NCI-H748 treated with DMSO at 0.1 percent for 48 hours (cell line): ENCODE results near the gene DMRTB1.

Source experiments
- DNase-seq: peaks from one replicate; lab custom pipeline; 2025; lab: John Stamatoyannopoulos, UW

The DMRTB1 gene

DNA sequence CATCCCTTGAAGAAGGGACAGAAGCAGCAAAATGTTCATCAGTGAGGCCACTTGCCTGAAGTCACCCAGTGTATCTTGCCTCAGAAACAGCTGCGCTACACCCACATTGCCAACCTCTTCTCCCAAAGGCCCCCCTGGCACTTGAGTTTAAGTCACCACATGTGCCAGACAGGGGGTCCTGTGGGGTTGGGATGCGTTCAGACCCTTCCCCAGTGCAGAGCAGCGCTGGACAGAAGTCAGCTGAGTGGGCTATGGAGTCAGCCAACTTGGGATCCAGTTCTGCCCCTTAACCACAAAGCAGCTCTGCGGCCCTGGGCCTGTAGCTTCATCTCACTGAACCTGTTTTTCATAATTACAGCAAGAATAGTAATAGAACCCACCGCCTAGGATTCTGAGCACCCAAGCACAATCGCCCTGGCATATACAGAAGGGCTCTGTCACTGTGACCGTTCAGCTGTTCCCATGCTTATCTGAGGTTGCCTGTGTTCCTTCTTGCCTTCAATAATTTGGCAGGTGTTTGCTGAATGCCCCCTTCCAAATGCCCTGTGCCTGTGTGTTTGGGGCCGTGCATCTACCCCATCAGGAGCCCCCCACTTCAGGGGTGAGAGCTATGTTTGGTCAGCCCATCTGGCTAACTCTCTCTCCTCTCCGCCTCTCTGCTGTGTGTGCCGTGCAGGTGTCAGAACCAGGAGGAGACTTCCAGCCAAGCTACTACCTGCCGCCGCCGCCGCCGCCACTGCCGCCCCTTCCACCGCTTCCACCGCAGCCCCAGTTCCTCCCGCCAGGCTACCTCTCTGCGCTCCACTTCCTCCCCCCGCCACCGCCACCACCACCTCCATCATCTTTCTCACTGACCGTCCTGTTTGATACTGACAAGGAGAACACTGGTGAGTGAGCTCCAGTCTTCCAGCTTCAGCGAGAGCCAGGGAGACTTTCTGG lies 5.0 kb downstream of the DMRTB1 start:
- no peak for DNase-seq

DNA sequence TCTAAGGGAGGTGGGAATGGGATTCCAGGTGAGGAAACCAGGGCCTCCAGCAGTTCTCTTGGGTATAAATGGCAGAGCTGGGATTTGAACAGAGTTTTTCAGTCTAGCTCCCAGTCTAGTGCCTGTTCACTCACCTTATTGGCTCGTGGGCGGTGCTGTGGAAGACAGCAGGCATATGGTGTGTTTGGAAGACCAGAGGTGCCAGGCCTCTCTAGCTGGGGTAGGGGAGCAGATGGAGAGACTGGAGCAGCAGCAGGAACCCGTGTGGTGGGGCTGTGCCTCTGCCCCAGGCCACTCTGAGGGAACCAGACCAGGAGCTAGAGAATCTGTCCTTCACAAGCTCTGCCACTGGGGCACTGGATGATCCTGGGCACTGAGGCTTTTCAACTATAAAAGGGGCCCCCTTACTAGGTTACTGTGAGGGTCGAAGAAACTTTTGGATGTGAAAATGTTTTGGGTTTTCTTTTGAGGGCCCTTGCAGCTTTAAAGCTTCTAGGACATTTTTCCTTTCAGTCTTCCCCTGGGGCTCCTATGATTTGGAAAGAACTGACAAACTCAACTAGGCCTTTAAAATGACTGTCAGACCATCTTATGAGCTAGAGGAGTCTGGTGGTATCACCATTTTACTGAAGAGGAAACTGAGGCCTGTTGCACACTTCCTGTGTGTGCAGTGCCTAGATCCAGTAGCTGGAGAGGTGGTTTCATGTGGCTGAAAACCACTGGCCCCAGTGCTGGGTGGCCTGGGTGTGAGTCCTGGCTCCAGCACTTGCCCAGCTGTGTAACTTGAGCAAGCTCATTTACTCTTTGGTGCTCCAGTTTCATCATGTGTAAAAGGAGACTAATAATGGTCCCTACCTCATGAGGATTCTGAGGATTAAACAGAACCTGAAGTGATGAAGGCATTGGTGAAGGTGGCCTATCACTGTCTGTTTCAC lies 6.1 kb downstream of the DMRTB1 start:
- no peak for DNase-seq

DNA sequence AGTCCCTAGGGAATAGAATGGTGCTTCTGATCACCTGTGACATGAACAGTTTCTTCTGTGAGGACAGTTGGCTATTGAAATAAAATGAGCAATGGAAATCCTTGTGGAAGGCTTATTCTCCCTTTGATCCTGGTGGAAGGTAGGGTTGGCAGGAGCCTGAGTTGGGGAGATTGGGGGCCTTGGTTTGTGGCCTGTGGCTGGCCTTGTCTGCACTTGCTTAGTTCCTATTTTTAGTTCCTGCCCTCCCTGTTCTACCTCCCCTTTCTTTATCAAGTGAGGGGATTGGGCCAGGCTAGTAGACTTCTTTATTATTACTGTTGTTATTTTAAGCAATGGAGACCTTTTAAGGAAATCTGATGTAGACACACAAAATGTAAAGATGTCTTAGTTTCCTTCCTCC lies 8.2 kb downstream of the DMRTB1 start:
- no peak for DNase-seq

DNA sequence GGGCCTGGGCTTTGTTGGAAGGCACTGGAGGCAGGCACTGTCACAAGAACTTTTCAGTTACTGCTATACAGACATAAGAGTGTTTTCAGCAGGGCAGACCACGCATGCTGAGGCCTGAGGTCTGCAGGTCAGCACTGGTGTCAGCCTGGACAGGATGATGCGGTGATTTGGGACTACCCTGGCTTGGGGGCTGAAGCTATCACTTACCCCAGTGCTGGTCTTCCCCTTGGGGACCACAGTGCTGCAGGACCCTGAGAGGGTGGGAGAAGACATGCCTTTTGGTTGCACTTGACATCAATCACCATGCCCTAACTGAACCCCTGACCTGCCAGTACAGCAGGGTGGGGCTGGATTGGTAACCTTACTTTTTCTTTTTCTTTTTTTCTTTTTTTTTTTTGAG lies 9.2 kb downstream of the DMRTB1 start:
- no peak for DNase-seq

DNA sequence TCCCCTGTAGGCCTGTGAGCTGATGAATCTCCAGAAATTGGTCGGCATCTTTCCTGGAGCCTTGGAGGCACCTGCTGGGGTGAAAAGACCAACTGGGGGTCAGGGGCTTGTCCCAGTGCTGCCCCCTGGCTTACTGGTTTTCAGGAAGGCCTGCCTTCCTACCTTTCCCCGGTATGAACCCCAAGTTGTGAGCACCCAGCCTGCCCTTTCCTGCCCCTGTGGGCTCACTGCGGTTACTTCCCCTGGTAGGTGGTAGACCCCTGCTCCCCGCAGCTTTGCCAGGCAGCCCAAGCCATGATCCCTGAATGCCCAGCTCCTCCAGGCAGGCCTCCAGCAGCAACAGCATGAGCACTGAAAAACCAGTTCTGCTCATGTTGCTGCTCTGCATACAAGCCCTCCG lies 10.2 kb downstream of the DMRTB1 start:
- no peak for DNase-seq

DNA sequence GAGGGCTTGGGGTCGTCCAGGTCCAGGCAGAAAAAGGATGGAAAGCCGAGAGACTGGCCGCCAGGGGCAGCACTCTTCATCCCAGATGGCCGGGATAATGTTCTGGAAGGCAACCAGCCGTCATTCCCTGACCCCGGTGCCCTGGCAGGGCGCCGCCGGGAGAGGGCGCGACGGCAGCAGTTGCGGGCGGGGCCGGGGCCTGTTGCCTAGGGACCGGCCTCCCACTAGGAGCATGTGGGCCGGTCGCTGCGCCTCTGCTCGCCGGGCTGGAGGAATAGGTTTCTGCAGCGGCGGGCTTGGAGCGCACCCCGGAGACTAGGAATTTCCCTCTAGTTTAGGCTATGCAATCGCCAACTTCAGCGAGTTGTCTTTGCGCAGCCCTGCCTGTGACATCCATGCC lies 11.0 kb downstream of the DMRTB1 start:
- peak; percentile 22 for DNase-seq

DNA sequence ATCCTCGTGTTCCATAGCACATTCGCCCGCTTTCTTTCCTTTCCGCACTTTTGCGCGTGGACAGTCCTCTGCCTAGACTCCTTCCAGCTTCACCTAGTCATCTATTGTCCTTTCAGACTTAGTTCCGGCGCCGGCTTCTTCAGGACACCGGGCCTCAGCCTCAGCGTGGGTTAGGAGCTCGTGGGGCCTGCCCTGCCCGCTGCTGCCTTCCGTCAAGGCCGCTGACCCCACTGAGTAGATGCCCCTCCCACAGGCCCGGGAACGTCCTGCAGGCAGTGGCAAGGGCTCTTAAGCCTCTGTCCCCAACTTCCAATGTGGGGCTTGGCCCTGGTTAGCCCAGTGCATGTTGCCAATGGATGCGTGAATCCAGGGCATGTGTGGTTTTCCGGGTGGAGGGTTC lies 11.4 kb downstream of the DMRTB1 start:
- no peak for DNase-seq

DNA sequence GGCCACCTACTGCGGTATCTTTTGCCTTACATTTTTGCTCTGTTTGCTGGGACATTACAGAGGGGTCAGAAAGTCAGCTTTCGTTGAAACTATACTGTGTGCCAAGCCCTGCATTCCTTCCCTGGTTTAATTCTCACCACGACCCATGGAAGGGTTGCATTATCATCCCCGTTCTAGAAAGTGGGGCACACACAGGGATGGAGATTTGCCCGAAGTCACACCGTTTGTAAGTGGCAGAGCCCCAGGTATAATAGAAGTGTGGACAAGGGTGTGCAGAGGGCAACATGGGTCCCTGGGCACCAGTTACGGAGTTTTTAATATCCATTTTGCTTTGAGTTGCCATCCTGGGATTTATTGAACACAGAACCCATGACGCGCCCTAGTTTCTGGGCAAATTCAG lies 11.8 kb downstream of the DMRTB1 start:
- DNase-seq, result no peak

DNA sequence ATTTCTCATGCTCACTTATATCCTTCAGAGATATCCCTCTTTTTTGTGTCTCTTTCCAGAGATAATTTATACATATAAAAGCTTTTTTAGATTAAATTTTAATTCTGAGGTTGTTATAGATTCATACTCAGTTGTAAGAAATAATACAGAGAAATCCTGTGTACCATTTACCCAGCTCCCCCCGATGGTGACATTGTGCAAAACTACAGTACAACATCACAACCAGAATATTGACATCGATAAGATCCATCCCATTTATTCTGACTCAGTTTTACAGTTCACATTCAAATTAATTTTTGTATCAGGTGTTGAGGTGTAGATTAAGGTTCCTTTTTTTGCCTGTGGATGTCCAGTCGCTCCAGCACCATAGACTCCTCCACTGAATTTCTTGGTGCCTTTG lies 14.3 kb downstream of the DMRTB1 start:
- no peak for DNase-seq

DNA sequence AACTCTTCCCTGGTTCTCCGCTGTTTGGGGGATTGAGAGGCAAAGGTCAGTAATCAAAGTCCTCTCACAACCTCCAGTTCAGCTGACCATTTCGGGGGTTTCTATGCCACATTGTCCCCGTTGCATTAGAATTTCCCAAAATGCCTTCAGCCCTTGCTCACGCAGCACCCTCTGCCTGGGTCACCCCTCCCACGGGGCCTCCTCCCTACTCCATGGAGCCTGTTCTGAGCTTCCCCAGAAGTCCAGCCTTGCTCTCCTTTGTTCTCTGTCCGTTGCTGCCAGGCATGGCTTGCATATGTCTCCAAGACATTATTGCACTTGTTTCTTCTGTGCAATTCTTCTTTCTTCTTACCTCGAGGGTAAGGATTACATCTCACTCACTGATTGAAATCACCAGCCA lies 16.5 kb downstream of the DMRTB1 start:
- no peak for DNase-seq

DNA sequence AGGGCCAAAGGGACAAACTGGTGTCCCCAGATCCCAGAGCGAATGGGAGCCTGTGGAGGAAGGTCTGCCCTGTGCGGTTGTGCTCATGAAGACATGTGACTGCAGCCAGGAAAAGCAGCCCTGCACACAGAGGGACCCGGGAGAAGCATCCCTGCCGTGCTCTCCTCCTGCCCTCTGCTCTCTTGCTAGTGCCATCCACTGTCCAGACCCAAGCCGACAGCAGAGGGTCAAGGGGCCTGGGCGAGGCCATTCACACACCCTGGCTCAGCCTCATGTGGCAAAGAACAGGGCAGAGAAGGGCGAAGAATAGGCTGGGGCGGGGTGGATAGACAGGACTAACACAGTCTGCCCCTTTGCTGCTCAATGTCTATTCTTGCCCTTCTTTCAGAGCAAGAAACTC lies 17.4 kb downstream of the DMRTB1 start:
- DNase-seq, result no peak

DNA sequence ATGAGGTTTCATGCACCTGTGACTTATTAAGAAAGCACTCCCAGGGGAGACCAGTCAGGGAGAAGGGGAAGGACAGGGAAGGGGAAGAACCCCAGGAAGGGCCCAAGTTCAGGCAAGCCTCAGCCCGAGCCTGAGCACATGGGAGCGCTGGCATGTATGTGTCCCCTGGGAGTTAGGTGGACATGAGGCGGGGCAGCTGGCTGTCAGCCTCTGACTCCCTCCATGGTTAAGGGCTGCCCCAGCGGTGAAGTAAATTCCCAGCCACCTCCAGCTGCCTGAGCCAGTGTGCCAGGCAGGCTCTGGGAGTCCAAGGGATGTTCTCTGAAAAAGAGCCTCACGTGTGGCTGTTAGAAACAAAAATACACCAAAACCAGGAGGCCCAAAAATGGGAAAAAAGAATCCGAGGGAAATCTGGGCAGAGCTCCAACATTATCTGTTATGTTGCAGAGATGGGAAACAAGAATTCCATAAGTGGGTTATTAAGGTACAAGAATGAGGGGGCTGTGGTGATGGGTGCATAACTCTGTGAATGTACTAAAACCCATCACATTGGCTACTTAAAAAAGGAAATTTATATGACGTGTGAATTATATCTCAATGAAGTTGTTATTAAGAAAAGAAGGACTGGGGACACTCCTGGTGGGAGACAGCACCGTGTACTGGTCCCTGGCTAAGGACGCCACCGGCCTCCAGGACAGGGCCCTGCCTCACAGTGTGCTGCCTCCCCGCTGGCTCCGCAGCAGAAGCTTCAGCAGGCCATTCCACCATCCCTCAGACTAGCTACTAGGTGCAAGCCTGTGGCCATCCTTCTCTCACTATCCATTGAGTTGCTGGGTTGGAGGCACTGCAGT lies 18.7 kb downstream of the DMRTB1 start:
- no peak for DNase-seq

DNA sequence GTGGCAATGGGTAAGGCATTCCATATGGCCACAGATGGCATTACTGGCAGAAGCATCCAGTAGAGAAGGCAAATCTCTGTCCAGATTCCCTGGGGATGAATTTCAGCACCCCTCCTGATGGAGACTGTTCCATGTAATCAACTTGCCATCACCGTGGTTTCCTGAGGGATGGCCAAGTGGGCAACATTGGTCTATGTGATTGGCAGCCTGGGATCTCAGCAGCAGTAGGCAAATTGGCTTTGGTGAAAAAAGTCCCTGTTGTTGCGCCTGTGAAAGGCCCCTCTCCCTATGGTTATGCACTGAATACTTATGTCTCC lies 19.3 kb downstream of the DMRTB1 start:
- no peak for DNase-seq

DNA sequence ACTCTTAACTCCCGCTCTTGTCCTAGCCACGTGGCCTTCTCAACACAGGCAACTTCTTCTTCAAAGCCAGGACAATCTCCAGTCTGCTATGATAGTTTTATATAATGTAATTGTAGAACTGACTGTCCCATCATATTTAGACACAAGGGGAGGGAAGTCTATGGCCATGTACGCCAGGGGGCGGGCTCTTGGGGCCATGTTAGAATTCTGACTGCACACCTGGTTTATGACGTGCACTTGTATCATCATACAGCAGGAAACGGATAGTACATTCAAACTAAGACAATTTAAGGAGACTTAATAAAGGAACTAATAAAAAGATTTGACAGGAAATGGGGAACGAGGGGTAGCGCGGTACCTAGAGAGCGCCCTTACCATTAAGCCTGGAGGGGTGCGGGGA lies 21.5 kb downstream of the DMRTB1 start:
- no peak for DNase-seq

DNA sequence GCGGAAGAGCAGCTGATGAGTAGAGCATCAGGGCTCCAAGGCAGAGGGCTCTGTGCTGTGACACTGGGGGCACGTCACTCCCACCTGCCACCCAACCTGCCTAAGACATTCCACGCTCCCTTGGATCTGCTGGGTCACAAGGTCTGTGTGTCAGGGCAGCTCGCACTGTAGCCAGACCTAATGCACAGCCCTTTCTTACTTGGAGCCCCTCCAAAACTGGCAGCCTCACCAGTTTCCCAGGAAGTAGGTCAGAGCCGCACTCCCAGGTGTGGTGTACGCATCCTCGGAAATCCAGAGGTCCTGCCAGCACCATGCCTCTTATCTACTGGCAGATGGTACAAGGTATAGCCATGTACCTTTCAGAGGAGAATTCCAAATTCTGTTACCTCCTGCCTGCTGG lies 22.3 kb downstream of the DMRTB1 start:
- no peak for DNase-seq

DNA sequence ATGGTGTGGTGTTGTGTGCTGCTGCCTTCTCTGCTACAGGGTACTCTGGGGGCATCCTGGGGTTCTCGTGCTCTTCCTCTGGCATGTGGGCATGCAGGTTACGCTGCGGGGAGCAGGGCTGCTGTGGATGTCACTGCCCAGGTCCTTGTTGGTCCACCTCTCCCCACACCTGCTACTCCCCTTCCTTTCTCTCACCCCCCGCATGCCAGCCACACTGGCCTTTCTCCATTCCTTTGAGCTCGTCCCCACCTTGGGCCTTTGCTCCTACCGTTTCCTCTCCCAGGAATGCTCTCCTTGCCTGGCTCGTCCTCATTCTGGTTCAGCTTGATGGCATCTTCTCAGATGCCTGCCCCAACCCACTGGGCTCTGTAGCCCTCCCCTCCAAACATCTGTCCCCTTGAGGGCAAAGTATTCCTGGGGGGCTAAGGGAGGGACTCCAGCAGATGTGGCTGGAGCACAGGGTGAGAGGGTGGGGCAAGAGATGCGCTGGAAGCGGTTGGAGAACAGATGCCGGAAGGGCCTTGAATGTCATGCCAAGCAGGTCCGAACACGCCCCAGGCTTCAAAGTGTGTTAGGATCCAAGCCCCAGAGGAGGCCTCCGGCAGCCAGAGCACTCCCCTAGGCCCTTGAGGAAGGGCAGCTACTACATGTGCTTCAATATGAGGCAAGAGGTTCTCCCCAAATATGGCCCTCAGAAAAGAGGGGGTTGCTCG lies 23.4 kb downstream of the DMRTB1 start:
- no peak for DNase-seq

DNA sequence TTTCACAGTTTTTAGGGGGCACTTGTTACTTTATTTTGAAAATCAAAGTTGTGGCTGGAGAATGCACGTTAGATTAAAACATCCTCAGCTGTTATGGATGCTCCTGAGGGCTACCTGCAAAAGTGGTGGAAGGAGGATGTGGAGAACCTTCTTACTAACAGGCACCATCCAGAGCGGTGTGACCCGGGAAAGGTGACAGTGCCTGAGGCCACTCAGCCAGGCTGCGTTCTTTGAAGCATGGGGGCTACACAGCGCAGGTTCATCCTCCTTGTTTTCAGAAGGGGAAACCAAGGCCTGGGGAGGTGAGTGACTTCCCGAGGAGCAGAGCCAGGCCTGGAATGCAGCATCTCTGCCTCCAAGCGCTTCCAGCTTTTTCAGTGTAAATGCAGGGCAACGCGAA lies 24.0 kb downstream of the DMRTB1 start:
- no peak for DNase-seq

DNA sequence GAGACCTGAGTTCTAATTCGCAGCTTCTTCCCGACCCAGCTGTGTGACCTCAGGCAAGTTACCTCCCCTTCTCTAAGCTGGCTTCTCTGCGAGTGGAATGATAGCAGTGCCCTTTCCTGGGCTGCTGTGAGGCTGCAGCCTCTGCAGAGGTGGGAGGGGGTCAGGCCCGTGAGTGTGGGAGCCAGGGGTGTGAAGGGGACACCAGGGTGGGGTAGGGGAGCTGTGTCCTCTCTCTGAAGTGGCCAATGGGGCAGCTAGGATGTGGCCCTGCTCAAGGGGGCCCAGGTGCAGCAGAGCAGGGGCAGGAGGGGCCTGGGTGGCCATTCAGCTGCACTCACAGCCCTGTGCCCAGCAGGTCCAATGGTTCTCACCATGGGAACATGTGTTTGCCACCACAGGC lies 24.5 kb downstream of the DMRTB1 start:
- DNase-seq, result no peak

DNA sequence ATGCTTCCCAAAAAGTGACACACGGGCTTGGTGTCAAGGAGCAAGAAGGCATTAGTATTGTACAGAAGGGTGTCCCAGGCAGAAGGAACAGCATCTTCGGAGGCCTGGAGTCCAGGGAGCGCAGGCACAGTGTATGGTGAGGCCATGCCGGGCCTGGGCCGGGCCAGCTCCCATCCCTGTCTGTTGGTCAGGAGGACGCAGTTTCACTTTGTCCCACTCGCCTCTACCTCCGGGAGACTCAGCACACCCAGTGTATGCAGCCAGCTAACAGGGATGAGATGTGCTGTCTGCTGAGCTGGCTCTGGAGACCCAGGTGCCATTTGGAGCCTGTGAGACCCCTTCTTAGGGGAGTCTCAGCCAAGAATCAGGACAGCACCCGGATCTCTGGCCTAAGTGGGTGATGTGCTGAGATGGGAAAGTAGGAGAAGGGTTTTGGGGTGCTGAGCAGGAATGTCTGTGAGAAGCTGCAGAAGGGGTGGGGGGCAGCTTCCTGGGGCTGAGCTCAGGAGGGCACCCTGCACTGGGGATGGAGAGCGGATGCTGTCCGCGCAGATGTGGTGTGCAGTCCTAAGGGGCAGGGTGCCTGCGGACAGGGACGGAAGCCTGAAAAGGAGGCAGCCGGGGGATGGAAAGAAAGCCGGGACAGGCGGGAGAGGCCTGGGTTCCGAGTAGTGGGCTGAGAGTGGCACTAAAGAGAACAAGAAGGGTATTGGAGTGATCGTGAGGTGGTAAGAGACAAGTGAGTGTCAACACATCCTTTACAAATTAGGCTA lies 25.7 kb downstream of the DMRTB1 start:
- no peak for DNase-seq

DNA sequence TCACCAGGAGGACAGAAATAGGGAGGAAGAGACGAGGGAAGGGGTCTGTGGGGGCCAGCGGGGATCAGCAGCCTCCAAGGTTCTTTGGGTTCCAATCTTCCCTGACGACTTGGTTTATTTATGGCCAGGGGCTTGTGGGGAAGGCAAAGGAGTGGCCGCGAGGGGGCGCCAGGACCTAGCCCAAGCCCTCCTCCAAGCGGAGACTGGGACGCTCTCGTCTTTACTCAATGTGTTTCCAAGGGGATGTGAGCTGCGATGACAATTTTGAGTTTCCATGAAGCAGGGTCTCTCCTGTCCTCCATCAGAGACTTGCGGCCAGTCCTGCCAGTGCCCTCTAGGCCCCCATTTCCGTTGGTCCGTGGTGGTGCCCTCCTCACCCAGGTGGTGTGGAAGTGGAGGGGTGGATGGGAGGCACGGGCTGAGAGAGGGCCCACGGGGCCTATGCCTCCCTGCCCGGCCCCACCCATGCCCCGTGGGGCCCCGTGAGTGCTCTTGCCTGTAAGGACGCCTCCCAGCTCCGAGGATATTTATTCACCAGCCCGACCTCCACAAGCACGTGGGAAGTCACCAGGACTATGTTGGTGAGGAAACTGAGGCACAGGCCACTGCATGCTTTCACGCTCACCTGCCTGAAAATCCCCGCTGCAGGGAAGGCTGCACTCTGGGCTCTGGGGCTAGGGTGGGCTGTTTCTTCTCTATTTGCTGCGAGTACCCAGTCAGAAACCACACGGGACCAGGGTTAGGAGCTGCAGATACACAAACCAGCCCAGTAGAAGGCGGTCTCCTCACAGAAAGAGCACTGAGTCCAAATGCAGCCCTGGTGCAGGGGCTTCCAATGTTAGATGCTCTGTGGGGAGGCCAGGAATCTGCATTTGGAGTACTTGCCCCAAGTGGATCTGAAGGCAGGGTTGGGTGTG lies 26.5 kb downstream of the DMRTB1 start:
- DNase-seq, result peak; percentile 72
